ENCODE results near the gene SLC12A3.

The SLC12A3 gene

DNA sequence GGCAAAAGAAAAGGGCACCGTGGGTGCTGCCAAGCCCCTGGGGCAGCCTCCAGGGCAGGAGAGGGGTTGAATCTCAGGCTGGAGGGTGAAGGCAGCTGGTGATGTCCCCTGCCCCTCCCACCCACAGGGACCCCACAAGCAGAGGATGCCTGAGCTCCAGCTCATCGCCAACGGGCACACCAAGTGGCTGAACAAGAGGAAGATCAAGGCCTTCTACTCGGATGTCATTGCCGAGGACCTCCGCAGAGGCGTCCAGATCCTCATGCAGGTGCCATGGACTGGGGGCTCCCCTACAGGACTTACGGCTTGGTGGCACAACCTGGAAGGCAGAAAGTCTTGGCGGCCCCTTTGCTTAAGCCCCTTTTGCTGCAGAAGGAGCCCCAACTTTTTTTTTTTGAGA, 21.8 kb downstream of the SLC12A3 start:
- no peak for DNase-seq (ENCODE audit: low read depth in 3 of 3)

DNA sequence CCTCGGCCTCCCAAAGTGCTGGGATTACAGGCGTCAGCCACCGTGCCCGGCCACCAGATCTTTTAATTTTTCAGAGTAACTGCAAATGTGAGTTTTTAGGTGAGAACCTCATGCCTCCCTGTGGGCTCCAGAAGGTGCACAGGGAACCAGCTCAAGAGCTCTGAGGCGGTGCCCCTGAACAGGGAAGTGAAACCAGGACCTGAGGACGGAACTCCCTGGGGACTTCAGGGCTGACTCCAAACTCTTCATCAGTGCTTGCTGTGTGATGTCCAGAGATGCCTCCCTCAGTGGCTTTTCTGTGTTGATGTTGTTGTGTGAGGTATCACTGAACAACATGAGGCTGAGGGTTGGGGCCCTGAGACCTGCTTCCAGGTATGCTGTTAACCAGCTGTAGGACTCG, 23.8 kb downstream of the SLC12A3 start:
- no peak for DNase-seq (ENCODE audit: low read depth in 3 of 3)

DNA sequence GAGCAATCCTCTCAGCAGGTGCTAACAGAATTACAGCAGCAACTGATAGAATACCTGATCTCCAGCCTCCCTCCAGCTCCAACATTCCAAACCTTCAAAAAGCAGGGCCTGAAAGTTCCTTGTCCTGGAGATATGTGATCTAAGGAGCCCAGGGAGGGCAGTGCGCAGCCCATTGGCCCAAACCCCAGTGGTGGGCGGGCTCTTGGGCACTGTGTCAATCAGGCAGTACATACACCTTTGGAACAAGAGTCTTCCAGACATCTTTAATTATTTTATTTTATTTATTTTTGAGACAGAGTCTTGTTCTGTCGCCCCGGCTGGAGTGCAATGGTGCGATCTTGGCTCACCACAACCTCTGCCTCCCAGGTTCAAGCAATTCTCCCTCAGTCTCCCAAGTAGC, 24.2 kb downstream of the SLC12A3 start:
- no peak for DNase-seq (ENCODE audit: low read depth in 3 of 3)

DNA sequence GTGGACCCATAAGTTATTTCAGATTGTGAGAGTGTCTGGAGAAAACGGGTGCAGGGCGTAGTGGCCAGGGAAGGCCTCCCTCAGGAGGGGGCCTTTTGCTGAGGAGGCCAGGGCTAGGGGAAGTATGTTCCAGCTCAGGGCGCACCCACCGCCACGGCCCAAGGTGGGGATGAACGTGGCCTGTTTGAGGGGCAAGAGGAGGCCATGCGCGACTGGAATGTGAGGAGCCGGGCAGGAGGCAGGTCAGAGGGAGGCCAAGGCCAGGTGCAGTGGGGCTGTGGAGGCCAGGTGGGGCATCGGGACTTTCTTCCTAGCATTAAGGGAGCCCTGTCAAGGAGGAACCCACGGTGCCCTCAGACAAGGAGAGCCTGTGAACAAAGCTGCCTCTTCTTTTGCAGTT, 26.7 kb downstream of the SLC12A3 start:
- DNase-seq (ENCODE audit: low read depth in 3 of 3), result no peak

DNA sequence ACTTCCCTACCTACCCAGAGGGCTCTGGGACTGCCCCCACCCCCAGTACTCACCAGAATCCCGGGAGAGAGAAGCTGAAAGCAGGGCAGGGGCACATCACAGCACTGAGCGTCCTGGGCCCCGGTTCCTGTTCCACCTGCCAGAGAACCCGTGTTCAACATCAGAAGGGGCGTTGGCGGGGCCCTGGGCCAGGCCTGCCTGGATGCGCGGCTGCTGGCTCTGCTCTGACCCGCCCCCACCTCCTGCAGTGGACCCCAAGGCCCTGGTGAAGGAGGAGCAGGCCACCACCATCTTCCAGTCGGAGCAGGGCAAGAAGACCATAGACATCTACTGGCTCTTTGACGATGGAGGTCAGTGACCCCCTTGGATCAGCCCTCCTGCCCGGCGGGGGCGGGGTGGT, 27.7 kb downstream of the SLC12A3 start:
- no peak for DNase-seq (ENCODE audit: low read depth in 3 of 3)

DNA sequence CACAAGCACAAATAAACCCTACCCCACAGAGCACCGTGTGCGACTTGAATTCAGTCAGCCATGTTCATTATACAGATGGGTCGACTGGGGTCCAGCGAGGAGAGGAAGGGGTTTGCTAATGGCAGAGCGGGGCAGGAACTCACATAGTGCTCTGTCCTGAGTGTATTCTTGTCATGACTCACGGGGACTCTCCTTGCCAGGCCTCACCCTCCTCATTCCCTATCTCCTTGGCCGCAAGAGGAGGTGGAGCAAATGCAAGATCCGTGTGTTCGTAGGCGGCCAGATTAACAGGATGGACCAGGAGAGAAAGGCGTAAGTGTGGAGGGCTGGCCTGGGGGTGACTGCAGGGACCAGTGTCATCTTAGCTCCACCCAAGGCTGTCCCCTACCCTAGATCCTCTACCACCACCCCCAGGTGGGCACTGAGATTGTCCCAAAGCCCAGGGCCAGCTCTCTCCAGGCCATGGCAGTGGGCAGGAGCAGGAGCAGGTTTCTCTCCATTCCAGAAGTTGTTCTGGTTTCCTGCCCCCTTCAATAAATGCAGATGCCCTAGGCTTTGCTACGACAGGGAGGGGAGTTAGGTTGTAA, 29.4 kb downstream of the SLC12A3 start:
- DNase-seq (ENCODE audit: low read depth in 3 of 3), result no peak

DNA sequence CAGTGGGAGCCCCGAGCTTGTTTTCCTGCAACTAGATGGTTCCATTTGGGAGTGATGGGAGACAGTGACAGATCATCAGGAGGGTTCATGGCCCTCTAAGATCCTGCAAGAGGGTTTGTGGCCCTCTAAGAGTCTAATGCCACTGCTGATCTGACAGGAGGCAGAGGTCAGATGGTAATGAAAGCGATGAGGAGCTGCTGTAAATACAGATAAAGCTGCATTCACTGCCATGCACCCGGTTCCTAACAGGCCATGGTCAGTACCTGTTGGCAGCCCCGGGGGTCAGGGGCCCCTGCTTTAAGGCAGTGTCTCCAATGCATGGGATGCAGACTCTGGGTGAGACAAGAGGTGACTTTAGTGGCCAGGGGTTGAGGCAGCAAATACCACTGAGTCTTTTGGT, 30.8 kb downstream of the SLC12A3 start:
- DNase-seq (ENCODE audit: low read depth in 3 of 3), result no peak

DNA sequence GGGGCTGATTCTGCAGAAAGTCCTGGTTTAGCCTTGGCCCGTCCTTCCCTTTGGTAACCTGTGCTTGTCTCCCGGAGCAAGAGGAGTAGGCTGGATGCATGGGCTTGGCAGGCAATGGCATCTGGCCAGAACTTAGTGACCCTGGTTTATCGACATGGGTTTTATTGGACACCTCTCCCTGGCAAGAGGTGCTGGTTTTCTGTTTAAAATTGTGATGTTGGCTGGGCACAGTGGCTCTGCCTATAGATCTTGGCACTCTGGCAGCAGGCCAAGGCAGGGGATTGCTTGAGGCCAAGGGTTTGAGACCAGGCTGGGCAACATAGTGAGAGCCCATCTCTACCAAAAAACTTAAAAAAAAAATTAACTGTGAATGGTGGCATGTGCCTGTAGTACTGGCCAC, 31.2 kb downstream of the SLC12A3 start:
- DNase-seq (ENCODE audit: low read depth in 3 of 3), result no peak

DNA sequence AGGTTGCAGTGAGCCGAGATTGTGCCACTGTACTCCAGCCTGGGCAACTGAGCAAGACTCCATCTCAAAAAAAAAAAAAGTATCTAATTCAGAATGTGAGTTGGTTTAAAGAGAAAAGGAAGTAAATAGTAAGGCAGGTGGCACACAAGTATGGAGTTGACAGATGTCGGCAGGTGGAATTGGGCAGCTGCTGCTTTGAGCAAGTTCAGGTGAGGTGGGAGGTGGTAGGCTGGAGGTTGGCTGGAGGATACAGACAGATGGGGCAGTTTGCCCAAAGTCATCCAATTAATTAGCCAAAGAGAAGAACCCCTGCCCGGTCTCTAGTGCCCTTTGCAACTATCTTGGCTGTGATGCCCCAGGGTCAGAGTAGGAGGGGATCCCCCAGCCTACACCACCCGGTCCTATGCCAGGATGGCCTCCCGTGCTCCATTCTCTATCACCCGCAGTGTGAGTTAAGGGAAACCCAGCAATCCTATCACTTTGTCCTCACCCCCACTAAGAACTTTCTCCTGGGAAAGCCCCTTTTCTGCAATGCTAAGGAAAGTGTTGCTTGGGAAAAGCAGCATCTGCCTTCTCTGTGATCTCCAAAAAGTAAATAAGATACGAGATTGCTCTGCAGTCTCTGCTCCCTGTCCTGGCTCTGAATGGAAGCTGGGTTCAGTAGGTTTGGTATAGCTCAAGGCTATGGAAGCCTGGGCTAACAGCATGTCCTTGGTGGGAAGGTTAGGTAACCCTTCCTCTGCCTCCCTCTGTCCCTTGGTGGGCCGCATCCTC, 32.2 kb downstream of the SLC12A3 start:
- no peak for DNase-seq (ENCODE audit: low read depth in 3 of 3)

DNA sequence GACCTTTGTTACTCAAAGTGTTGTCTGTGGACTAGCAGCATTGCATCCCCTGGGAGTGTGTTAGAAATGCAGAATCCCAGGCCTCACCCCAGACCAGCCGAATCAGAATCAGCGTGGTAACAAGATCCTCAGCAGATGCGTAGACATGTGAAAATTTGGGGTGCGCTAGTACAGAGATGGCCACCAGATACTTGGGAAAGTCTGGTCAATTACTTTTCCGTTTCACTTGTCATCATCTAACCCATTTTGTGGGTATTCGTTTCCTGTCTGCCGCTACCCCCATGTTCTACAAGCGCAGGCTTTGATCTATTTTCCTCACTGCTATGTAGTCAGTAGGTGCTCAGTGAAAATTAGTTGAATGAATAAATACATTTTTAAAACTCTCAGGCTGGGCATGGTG, 33.8 kb downstream of the SLC12A3 start:
- no peak for DNase-seq (ENCODE audit: low read depth in 3 of 3)

DNA sequence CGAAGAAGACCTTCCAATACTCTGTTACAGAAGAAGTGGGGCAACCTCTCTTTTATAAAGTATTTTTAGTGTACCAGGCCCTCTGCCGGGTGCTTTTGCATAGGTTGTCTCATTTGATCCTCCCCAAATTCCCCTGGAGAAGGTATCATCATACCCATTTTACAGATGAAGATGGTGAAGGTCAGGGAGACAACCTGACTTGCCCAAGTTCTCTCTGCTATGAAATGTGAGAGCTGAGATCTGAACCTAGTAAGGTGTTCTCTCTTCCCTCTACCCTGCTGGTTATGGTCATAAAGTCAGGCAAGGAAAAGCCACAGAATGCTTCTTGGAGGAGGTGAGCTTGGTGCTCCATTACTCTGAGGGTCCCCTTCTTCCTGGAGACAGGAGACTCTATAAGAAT, 38.9 kb downstream of the SLC12A3 start:
- no peak for DNase-seq (ENCODE audit: low read depth in 3 of 3)

DNA sequence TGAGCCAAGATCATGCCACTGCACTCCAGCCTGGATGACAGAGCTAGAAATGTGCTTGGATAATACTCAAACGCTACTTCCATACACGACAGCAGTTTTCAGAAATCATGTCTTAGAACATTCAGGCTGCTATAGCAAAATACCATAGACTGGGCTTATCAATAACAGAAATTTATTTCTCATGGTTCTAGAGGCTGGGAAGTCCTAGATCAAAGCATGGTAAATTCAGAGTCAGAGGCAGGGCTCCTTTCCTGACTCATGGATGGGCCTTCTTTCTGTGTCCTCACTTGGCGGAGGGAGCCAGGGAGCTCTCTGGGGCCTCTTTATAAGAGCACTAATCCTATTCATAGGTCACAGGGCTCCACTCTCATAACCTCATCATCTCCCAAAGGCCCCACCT, 42.4 kb downstream of the SLC12A3 start:
- DNase-seq (ENCODE audit: low read depth in 3 of 3), result no peak

DNA sequence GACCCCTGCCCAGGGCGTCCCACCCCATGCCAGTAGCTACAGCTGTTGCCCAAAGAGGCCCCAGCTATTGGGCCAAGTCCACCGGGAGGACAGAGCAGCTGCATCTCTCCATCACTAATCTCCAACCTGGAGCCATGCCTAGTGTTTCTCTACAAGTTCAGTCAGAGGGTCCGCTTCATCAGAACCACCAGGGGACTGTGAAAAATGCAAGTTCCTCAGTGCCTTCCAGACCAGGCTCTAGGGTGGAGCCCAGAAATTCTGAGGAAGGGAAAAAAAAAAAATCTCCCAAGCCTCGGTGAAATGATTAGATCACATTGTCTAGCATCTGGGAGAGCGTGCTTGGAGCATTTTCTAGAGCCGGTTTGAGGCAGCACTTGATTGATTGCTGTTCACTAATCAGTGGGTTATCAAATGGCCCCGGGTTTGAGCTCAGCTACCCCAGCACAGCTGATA, 44.5 kb downstream of the SLC12A3 start:
- DNase-seq (ENCODE audit: low read depth in 3 of 3), result no peak

DNA sequence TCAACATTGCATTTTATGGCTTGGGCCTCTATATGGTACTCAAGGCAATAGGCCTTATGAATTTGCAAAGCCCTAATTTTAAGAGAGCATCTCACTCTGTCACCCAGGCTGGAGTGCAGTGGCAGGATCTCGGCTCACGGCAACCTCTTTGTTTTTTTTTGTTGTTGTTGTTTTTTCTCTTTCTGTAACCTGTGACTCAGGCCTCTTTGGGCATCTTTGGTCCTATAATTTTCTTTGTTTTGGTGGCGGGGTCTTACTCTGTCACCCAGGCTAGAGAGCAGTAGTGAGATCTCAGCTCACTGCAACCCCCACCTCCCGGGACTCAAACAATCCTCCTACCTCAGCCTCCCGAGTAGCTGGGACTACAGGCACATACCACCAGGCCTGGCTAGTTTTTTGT, 45.1 kb downstream of the SLC12A3 start:
- DNase-seq (ENCODE audit: low read depth in 3 of 3), result no peak

DNA sequence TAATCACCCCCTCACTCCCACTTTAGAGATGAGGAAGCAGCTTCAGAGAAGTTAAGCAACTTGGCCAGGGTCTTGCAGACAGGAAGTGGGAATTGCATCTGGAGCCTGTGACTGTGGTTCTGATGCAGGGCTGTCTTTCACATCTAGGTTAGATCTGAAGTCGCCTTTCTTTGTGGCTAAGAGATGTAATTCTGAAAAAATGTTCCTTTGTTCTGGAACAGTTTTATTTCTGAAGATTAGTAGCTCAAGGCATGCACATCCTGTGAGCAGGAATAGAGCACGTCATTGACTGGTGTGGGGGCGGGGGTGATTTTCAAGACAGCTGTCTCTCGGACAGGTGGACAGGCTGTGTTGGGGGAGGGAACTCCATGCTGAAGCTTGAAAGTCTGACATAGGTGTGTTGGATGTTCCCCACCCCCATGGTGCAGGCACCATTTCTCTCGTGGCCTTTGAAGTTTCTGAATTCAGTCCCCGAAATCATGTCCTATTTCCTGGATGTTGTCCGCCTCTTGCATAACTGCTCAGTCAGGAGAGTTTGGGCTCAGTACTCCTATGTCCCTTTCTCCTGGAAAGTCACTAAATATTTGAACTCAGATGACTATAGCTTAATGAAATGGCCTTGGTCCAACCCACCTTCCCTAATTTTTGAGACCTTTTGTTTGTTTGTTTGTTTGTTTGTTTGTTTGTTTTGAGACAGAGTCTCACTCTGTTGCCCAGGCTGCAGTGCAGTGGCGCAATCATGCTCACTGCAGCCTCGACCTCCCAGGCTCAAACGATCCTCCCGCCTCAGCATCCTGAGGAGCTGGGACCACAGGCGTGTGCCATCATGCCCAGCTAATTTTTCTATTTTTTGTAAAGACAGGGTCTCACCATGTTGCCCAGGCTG, 45.9 kb downstream of the SLC12A3 start:
- DNase-seq (ENCODE audit: low read depth in 3 of 3), result peak in 1 of 3 experiments; percentile 51

DNA sequence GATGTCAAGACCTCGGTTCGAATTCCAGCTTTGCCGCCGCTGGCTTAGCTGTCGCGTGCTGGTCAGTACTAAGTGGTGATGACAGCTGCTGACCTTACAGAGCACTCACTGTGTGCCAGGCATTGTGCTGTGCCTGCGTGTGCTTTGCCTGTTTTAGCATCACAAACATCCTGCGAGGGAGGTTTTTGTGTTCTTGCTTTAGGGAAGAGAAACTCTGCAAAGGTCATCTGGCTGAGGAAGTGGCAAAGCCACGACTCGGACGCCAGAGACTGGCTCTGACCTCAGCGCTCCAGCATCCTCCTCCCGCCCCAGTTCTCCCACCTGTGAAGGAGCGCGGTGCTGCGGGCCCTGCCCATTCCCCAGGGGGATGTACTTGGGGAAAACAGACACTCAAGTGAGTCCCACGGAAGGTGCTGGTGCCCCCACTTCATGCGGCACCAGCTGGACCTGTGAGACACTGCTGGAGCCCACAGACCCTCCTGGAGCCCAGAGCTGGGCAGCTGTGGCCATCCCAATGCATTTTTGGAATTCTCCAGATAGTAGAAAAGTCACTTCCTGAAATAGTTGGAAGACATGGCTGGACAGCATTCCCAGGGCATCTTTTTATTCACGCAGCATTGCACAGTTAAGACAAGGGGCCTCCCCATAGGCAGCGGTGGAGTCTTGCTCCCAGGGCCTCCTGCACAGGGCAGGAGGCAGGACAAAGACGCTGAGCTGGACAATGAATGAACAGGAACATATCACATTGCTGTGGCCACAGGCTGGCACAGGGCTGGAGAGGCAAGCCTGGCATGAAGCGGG, 47.0 kb downstream of the SLC12A3 start:
- DNase-seq (ENCODE audit: low read depth in 3 of 3), result no peak

DNA sequence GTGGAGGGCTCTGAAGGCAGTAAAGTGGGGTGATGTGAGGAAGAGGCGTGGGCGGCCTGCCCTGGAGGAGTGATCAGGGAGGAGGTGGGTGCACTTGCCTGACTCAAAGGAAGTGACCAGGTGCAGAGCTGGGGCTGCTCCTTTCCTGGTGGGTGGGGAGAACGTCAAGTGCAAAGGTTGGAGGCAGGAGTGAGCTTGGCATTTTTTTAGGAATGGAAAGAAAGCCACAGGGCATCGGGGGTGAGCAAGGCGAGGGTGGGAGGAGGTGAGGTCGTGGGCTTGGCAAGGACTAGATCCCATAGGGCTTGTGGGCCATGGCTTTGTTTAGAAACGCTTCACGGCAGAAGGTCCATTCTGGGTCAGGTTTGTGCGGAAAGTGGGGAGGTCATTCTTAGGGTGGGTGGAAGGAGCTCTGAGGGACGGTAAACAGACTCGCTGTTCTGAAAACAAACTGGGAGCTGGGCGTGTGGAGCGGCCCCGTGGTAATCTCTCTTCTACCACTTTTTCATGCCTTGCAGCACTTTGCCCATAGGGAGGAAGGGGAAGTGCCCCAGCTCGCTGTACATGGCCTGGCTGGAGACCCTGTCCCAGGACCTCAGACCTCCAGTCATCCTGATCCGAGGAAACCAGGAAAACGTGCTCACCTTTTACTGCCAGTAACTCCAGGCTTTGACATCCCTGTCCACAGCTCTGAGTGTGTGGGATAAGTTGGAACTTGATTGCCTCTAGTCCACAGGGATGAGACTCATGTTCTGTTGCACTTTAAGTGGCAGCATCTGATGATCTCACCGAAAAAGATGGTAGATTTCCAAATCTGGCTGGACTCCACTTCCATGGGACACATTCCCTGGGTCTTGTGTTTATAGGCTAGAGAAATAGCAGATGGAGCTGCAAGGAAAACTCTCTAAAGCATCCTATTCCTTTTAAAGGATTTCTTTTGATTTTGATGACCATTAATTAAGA, 48.0 kb downstream of the SLC12A3 start:
- no peak for DNase-seq (ENCODE audit: low read depth in 3 of 3)

DNA sequence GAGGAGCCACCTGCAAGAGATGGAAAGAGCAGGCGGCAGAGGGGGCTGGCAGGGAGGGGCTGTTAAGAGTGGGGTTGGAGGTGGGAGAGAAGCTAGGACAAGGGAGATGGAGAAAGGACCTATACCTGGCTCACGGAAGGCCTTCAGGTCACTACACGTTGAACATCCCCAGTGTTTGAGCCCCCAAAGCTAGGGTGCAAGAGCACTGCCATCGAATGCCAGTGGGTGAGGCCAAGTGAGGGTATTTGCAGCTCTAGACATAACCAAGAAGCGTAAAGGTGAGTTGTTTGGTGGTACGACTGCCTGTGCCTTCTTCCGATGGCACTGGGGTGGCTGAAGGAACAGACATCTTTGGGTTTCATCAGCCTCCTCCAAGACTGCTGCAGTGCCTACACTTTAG, 49.9 kb downstream of the SLC12A3 start:
- DNase-seq (ENCODE audit: low read depth in 3 of 3), result no peak

DNA sequence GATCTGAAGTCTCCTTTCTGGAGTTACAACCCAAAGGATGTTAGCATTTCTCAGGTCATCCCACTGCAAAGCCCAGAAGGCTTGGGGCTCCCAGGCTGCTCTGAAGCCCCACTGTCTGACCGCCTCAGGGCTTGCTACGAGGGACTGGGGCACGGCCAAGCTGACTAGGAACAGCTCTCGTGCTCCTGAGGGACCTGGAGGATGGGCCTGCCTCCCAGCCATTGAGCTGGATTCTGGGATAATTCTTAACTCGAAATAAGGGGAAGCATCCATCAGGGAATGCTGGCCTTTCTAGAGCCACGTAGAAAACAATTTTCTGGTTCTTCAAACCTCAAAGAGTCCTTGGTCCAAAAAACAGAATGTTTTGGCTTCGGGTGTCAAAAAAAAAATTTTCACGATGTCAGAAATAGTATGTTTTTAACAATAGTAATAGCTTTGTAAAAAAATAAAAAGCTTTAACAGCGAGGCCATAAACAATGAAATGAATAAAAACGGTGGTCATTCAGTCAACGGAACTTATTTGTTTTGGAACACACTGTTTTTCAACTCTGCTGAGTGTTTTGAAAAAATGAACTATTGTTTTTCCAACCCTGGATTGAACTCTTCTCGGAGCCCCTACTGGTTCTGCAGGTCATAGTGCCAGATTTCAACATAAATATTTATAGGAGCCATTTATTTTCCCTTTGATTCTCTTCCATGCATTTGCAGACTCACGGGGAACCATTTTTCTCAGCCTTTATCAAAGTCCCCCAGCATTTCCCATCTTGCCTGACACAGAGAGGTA, 50.5 kb downstream of the SLC12A3 start:
- no peak for DNase-seq (ENCODE audit: low read depth in 3 of 3)

Measured in stimulated activated CD4-positive, alpha-beta T cell treated with anti-CD3 and anti-CD28 coated beads, TNF-alpha, amount 100 ng/mL, for 24 hours (primary cell).